Mammary epithelial cell (primary cell): ENCODE data around the gene CHTF18.

Experiments used
- CTCF ChIP-seq, 2 donors: IDR thresholded peaks in 1 of 2; conservative IDR thresholded peaks in 1 of 2; 2 replicates each; pipeline ENCODE4 v1.5.1; 2011 to 2012; ENCODE audit warnings: inconsistent platforms in 2 of 2, low read length in 2 of 2, mild to moderate bottlenecking in 2 of 2, control low read depth in 1 of 2, low read depth in 1 of 2; ENCODE audit not compliant: insufficient read depth in 1 of 2; ENCODE audit errors: extremely low read depth in 1 of 2
- EZH2 ChIP-seq: IDR thresholded peaks from 2 replicates; pipeline ENCODE4 v1.6.1; 2012; ENCODE audit warnings: low read length, inconsistent platforms, borderline replicate concordance

- TF ChIP-seq EZH2 (no peak), CTCF (conservative IDR thresholded peaks at IDR 0.05 in 1 of 2, IDR thresholded peaks at IDR 0.05 in 1 of 2; ENCODE audit: extremely low read depth in 1 of 2, insufficient read depth in 1 of 2, low read depth in 1 of 2, low read length in 2 of 2) (no peak)
These were observed 35.8 kb downstream of the CHTF18 start for GRCh38 chr16:824194-824593.
